ENCODE data around the gene SIPA1.
"Not testable (repeated sequence)": the region's sequence is repeated elsewhere in the genome, so short reads cannot be mapped to it uniquely, and the experiment has no call there.

Gene SIPA1

DNA sequence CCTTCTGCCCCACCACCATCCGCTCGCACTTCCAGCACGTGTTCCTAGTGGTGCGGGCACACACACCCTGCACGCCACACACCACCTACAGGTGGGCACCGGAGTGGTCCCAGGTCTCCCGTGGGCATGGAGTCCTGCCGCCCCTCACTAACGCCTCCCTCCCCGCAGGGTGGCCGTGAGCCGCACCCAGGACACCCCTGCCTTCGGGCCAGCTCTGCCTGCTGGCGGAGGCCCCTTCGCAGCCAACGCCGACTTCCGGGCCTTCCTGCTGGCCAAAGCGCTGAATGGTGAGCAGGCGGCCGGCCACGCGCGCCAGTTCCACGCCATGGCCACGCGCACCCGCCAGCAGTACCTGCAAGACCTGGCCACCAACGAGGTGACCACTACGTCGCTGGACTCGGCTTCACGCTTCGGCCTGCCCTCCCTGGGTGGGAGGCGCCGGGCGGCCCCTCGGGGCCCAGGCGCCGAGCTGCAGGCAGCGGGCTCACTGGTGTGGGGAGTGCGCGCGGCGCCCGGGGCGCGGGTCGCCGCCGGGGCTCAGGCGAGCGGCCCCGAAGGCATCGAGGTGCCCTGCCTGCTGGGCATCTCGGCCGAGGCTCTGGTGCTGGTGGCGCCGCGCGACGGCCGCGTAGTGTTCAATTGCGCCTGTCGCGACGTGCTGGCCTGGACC, 8.5 kb downstream of the SIPA1 start:
- DNase-seq, result no peak

- DNase-seq, result no peak
Observed at GRCh38 chr11:65646958-65647701, 9.2 kb downstream of the SIPA1 start.

DNA sequence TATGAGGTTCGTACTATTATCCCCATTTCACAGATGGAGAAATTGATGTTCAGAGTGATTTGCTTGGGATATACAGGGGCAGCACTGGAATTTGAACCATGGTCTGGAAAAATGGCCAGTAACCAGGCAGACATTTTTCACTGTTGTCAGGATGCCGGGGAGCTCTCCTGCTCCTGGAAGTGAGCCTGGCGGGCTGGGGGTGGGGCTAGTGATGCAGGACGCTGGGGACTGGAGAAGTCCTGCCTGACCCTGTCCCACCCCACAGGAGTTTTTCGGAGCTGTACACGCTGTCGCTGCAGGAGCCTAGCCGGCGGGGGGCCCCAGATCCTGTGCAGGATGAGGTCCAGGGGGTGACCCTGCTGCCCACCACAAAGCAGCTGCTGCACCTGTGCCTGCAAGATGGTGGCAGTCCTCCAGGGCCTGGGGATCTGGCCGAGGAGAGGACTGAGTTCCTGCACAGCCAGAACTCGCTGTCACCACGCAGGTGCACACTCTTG, 11.1 kb downstream of the SIPA1 start:
- DNase-seq, result no peak

DNA sequence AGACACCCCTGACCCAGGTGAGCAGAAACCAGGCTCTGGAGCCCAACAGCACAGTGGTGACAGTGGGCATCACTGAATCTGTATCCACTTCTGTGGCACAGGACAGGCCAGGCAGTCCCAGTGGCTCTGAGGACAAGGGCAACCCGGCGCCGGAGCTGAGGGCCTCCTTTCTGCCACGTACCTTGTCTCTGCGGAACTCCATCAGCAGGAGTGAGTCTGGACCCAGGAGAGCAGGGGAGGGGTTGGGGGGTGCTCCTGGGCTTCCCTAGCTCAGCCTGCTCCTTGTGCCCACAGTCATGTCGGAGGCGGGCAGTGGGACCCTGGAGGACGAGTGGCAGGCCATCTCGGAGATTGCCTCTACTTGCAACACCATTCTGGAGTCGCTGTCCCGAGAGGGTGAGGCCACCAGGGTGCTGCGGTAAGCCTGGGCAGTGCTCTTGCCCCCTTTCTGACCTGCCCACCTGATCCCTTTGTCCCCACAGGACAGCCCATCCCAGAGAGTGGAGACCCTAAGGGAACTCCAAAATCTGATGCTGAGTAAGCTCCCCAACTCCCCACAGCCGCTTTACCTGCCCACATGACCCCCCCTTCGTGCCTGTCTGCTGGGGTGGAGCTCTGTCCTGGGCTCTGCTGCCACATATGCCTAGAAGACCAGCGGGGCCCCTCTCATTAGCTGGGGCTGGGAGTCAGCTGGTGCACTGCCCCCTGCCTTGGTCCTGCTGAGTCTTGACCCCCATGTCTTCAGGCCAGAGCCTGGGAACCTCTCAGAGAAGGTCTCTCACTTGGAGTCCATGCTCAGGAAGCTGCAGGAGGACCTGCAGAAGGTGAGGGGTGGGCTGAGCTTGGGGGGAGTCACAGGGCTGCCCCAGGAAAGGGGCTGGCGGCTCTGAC, 12.0 kb downstream of the SIPA1 start:
- no peak for DNase-seq

- no peak for DNase-seq
Observed at GRCh38 chr11:65650547-65651338, 12.8 kb downstream of the SIPA1 start.

GRCh38 chr11:65651339-65651588, 13.4 kb downstream of the SIPA1 start:
- no peak for DNase-seq

- DNase-seq, result no peak
Observed at GRCh38 chr11:65651589-65652510, 13.9 kb downstream of the SIPA1 start.

DNA sequence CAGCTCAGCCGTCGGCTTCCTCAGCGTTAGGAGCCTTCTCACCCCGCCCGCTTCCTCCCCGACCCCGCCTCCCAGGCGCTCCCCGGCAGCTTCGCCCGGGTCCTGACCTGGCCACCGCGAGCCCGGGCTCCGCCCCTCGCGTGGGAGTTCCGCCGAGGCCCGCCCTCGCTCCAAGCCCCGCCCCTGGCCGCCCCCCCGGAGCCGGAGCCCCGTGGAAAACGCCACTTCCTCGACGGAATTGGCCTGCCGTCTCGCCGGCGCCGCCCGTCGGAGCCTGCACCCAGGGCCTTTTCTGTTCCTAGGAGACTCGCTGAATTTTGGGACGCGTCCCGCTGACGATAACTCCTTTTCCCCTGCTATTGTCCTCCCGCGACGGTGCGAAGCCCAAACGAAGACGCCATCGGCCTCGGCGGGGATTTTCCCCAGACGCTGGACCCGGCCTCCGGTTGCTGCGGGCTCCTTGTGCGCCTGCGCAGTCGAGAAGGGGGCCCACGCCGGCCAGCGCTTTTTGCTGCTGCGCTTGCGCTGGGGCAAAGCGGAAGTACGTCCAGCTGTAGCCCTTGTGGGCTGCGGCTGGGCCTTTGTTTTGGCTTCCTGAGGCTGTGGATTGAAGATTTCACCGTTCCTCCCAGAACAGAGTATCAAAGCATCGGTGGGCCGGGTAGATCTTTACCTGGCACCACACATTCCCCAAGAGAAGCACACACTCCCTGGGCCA, 14.8 kb downstream of the SIPA1 start:
- DNase-seq, result peak; percentile 46 to 91

DNA sequence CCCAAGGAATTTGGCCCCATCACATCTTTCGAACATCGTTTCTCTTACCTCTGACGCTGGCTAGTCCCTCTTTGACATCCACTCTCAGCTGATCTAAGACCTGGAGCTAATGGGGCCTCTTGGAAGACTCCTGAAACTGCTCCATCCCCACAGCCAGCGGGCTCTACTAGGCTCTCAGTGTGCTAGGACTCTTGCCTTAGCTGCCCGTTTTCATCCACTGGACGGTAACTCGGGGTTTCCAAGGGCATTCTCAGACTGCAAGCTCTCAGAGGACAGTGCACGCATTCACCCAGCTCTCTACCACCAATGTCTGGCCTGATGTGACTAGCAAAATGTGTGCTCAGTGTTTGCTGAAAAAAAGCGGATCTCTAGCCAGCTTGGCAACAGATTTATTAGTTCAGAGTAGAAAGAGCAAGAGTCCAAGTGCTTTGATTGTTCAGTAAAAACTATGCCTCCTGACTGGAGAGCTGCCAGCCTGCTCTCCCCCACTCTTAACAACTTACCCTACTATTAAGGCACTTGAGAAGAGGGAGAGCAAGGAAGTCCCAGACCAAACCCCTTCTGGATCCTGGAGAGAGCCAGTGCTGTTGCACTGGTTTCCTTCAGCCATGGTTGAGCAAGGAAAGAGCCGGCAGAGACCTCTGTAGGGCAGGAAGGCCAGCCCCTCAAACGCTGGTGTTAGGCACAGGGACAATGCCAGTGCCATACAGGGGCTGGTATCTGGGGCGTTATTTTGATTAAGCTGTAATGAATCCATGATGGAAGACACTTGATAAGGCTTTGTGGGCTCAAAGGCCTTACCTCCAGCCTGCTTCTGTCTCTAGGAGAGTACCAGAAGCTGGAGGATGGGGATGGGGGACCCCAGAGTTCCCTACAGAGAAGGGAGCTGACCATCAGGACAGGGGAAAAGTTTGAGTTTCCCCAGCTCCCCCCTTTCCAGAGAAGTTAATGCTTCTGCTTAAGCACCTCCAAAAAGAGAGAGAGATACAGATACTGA, 15.6 kb downstream of the SIPA1 start:
- no peak for DNase-seq

GRCh38 chr11:65654375-65655349, 16.8 kb downstream of the SIPA1 start:
- DNase-seq, result no peak

DNA sequence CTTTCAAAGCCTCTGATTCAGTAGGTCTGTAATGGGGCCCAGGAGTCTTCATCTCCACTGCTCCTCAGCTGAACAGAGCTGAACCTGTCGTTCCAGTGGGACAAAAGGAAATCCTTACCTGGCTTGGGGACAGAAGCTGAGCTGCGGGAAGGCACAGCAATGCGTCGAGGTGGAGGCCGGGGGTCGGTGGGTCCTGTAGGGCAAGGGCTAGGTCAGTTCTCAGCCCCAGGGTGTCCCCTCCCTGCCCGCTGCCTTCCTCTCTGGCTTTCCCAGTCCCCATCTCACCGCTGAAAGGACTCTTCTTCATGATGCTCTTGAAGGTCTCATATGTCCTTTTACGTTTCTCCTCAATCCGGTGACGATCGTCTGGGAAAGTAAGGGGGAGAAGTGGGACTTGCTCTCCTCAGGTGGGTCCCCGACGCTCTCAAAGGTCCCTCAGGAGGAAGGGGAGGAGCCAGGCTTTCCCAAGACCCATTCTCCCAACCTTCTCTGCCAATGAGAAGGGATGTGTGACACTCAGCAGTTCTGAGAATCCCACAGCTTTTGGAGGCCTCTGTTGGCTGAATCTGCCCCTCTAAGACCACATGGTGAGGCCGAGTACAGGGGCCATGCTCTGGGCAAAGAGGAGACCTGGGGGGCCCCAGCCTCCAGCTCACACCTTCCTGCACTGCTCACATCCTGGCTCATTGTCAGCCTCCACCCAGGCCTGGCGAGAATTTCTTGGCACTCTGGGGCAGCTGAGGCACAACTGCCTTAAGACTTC, 17.9 kb downstream of the SIPA1 start:
- no peak for DNase-seq

DNA sequence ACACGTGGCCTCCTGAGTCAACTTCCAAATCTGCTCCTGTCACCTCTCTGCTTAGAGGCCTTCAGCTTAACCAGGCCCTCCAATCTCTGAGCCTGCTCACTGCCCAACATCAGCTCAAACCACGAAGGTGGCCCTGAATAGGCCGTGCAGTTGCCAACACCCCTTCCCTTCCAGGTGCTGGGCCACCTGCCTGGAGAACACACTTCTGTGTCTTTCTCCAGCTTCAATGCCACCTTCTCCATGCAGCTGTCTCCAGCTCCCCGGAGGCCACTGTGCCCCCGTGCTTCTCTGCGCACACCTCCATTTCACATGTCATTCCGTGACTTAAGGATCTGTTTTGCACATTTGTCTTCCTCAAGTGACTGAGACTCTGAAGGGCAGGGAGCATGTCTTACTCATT, 19.5 kb downstream of the SIPA1 start:
- no peak for DNase-seq

DNA sequence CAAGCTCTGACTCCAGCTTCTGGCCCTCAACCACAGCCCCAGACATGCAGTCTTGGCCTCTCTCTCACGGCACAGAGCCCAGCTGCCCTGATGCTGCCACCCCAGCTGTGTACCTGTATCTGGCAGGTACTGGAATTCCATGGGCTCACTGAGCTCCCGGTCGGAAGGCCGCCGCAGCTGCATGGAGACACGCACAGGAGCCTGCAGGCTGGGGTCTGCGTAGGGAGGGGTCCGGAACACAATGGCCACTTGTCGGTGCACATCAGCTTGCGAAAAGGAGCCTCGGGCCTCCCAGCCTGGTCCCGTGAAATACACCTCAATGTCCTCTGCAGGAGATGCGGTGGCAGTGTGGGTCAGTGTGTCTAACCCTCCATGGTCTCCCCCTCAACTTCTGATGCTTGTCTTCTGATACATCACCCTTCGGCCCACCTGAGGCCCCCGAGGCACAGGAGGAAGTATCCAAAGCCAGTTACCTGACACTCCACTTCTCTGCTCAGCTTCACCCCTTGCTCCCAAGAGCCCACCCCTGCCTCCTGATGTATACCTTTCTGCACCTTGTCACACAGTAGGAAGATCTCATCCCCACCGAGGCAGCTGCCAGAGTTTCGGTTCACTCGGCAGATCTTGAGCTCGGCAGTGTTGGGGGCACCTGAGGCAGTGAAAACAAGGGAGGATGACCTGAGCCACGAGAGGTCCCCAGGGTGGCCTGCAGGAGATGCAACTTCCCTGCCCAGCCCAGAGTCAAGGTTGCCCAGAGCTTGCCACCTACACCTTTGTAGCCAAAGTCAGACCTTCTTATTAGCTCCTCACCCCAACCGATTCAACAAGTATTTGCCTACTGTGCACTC, 20.5 kb downstream of the SIPA1 start:
- no peak for DNase-seq

- DNase-seq, result no peak
Observed at GRCh38 chr11:65660038-65660437, 22.1 kb downstream of the SIPA1 start.

DNA sequence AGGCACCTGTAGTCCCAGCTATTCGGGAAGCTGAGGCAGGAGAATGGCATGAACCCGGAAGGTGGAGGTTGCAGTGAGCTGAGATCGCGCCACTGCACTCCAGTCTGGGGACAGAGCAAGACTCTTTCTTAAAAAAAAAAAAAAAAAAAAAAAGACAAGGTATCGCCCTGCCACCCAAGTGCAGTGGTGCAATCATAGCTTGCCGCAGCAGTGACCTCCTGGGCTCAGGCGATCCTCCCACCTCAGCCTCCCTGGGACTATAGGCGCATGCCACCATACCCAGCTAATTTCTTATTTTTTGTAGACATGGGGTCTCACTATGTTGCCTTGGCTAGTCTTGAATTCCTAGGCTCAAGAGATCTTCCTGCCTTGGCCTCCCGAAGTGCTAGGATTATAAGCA, 23.0 kb downstream of the SIPA1 start:
- not testable (repeated sequence) for DNase-seq

DNA sequence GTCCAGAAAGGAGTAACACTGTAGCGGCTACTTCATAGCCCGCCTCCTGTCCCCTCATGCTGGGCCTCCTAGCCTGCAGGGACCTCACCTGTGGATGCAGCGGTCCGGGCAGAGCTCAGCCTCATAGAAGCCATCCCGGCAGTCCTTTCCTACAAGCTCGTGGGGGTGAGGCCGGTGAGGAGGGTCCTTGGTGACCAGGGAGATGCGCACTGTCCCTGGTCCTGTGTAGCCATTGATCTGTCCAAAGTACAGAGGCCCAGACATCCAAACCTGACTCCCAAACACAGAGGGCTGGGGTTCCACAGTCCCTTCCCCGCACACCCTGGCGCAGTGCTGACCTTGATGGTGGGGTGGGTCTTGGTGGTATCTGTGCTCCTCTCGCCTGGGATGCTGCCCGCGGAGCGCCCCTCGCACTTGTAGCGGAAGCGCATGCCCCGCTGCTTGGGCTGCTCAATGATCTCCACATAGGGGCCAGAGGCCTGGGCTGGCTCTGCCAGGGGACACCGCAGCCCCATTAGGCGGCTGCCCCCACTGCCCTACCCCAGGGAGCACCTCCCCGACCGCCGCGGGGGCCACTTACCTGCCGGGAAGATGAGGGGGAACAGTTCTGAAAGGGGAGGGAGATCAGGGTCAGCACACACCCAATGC, 23.8 kb downstream of the SIPA1 start:
- DNase-seq, result no peak

All from NCI-H446 (cell line).